GM18867 (cell line): ENCODE measurements around the gene PGAP1.
A peak's percentile ranks its signal among the peaks of the same experiment; 100 is the strongest.

Experiments used
- ATAC-seq: cut with Tn5 transposase; IDR thresholded peaks from one replicate; pipeline ENCODE4 v1.9.1; 2021; ENCODE audit warnings: mild to moderate bottlenecking, moderate library complexity; ENCODE audit not compliant: unreplicated experiment

Gene PGAP1

DNA sequence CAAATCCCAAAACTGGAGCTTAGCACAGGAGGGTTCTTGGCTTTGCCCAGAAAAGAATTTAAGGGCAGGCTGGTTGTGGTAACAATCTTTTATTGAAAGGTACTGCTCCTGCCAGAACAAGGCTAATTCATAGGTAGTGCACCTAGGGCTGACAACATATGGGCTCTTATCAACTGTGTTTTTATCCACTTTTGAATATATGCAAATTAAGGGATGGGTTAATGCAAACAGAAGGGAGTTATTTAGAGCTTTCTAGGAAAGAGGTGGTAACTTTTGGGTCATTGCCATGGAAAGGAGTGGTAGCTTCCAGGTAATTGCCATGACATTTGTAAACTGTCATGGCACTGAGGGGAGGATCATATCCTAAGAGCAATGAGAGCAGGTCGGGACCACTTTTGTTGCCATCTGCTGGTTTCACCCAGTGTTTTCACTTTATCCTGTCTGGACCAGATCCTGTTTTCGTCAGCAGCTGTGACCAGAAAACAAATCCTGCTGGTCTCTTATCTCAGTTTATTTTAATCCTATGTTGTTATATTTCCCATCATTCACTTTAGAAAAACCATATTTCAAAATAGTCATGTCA, 118.3 kb downstream of the PGAP1 start:
- no peak for ATAC-seq

DNA sequence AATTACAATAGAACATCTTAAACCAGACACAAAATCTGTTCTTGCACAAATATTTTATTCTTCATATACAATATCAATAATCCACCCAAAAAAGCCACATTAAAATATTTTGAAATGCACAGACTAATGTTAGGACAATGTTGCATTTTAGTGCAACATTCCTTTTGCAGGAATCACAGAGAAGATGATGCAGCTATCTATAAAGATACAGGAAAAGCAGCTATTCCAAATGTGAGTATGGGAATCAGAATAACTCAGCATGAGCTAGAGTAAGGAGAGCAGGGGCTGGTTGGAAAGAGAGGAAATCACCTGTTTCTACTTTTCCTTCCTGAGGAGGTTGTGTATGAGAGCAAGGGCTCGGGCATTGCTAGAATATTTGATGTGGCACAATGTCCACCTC, 122.1 kb downstream of the PGAP1 start:
- no peak for ATAC-seq

DNA sequence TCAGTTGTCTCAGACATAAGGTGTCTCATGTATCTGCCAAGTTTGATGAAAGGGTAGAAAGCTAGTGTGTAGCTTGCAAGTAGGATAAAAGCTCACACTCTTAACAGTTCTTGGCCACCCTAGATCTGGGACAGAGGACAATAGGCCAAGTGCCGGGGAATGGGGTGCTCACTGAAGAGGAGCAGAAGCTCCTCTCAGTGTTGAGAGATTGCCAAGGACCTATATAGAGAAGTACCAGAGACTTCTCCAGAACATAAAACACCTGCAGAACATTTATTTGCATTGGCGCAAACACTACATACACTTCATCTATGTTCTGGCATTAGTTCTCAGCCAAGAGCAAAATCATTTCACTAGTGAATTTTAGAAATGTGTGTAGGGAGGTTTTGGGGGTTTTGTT, 124.1 kb downstream of the PGAP1 start:
- no peak for ATAC-seq

GRCh38 chr2:196801674-196802261, 124.7 kb downstream of the PGAP1 start:
- ATAC-seq, result no peak

GRCh38 chr2:196798980-196799379, 127.5 kb downstream of the PGAP1 start:
- ATAC-seq, result peak; percentile 4

DNA sequence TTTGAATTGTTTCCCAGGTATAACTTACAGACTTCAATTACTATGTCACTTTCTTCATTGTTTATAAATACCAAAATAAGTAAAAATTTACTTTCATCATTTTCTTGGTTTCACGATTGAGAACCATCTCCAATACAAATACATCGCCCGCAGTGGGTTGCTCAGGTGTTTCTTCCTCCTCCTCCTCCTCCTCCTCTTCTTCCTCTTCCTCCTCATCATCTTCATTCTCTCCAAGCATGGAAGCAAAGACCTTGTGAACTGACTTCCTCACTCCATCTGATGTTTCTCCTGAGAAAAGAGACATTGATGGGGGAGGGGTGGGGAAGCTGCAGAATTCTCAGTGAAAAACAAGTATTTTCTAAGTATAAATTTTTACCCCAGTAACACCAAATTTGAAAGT, 133.6 kb downstream of the PGAP1 start:
- ATAC-seq, result no peak

DNA sequence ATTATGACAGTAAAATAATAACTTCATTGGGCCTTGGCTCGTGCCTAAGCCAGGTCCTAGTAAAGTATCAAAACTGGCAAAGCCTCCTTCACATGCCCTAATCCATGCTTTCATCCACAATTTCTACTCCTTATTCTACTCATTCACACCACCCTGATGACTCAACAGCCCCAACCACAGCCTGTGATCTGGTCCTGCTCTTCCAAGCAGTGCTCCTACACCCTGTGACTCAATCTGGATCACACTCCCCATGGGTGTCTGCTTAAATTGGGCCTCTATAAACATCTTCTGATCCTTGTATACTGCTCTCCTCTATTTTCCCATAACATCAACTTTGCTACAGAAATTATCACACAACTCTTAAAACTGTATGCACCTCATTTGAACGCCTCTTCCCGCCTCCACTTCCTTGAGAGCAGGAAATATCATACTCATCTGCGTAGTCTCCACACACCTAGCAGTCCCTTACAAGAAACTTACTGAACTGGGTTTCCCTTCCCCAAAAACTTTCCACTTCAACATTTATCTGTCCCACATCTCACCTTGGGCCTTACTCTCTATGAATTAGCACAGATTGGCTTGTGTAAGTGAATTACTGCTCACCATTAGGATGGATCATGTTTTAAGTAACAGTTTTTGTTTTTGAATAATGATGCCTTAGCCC, 142.9 kb downstream of the PGAP1 start:
- ATAC-seq, result peak; percentile 59
